RWPE1 (cell line): ENCODE data around the gene OR10H5.
"Not testable (repeated sequence)": the region's sequence is repeated elsewhere in the genome, so short reads cannot be mapped to it uniquely, and the experiment has no call there.

ENCODE experiments used
- CTCF ChIA-PET: fragments of 350-600 bp; sonication (Branson Sonifier 250); formaldehyde crosslinking; extraction: SDS; loops from one replicate; lab custom pipeline; 2021; lab: Yijun Ruan, JAX
- POLR2A ChIA-PET: fragments of 400-600 bp; formaldehyde crosslinking; extraction: SDS; loops from one replicate; lab custom pipeline; 2020; ENCODE audit warnings: antibody characterized with exemption; ENCODE audit not compliant: low non-redundant PET; lab: Yijun Ruan, JAX
- DNase-seq: peaks from one replicate; pipeline ENCODE4 v3.0.0; 2012; ENCODE audit warnings: low spot score
- H3K27ac ChIP-seq: fragments of 450-650 bp; 2 replicates; pipeline ENCODE4 v1.5.1; 2017
- CTCF ChIP-seq: fragments of 450-650 bp; conservative IDR thresholded peaks from 2 replicates; pipeline ENCODE4 v1.5.1; 2017; ENCODE audit warnings: low read depth, mild to moderate bottlenecking

OR10H5 gene

GRCh38 chr19:15825753-15826152, 38.3 kb downstream of the OR10H5 start:
- POLR2A ChIA-PET, result interaction anchor here (1.6 kb wide), 1 partner anchor 11 kb away, joined by 4 read pairs; no protein-coding TSS in a partner anchor
- H3K27ac ChIP-seq, result no peak overlapping the region
- TF ChIP-seq CTCF, result no peak
- no peak for DNase-seq
- CTCF ChIA-PET, result interaction anchor here (0.9 kb wide), 1 partner anchor 14 kb away, joined by 4 read pairs; no protein-coding TSS in a partner anchor

DNA sequence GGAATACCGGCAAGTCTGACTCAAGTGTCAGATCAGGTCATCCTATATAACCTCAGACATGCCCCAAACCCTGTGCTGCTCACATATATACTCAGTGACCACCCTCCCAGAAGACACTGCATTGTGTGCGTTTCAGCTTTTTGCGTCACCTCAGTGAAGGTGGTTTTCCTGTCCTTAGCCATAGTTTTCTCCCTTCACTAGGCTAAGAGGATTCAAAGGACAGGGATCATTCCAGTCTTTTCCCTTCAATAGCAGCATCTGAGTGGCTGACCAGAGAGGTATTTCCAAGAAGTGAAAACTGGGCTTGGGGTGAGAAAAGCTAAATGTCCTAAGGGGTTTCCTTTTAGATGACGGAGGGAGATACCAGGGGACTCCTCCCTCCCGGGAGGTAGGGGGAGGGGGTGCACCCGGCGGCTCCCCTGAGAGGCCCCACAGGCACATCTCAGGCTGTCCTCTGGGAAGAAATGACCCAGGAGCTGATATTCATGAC, 40.7 kb downstream of the OR10H5 start:
- H3K27ac ChIP-seq, result no peak overlapping the region
- peak; percentile 48 for DNase-seq
- CTCF ChIA-PET, result no interaction called here
- POLR2A ChIA-PET, result no interaction called here
- TF ChIP-seq CTCF, result no peak

DNA sequence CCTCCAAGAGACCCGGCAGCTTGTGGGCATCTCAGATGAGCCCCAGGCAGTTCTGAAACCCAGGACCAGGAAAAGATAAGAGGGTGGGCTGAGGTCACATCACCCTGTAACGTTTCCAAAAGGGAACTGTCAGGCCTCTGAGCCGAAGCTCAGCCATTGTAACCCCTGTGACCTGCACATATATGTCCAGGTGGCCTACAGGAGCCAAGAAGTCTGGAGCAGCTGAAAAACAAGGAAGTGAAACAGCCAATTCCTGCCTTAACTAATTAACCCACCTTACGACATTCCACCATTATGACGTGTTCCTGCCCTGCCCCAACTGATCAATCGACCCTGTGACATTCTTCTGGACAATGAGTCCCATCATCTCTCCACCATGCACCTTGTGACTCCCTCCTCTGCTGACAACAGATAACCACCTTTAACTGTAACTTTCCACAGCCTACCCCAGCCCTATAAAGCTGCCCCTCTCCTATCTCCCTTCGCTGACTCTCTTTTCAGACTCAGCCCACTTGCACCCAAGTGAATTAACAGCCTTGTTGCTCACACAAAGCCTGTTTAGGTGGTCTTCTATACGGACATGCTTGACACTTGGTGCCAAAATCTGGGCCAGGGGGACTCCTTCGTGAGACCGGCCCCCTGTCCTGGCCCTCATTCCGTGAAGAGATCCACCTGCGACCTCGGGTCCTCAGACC, 41.3 kb downstream of the OR10H5 start:
- CTCF ChIA-PET, H3K27ac ChIP-seq, DNase-seq, POLR2A ChIA-PET: not testable (repeated sequence)

DNA sequence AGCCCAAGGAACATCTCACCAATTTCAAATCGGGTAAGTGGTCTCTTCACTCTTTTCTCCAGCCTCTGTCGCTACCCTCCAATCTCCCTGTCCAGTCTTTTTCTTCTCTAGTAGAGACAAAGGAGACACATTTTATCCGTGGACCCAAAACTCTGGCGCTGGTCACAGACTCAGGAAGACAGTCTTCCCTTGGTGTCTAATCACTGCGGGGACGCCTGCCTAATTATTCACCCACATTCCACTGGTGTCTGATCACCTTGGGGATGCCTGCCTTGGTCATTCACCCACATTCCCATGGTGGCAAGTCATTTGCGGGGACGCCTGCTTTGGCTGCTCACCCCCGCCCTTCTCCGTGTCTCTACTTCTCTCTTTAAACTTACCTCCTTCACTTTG, 41.8 kb downstream of the OR10H5 start:
- ChIA-PET CTCF (no interaction called here), POLR2A (no interaction called here)
- no peak for DNase-seq
- no peak for TF ChIP-seq CTCF
- no peak overlapping the region for H3K27ac ChIP-seq

DNA sequence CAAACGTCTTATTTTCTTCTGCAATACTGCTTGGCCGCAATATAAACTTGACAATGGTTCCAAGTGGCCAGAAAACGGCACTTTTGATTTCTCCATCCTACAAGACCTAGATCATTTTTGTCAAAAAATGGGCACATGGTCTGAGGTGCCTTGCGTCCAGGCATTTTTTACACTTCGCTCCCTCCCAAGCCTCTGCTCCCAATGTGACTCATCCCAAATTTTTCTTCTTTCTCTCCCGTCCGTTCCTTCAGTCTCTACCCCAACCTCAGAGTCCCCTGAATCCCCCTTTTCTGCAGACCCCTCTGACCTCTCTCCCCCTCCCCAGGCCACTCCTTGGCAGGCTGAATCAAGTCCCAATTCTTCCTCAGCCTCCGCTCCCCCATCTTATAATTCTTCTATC, 42.3 kb downstream of the OR10H5 start:
- H3K27ac ChIP-seq, result no peak overlapping the region
- no peak for DNase-seq
- TF ChIP-seq CTCF, result no peak
- CTCF ChIA-PET, result no interaction called here
- POLR2A ChIA-PET, result no interaction called here

GRCh38 chr19:15831626-15832025, 44.2 kb downstream of the OR10H5 start:
- no peak for TF ChIP-seq CTCF
- H3K27ac ChIP-seq, result no peak overlapping the region
- ChIA-PET POLR2A (no interaction called here), CTCF (no interaction called here)
- no peak for DNase-seq

- H3K27ac ChIP-seq, CTCF ChIA-PET, DNase-seq: not testable (repeated sequence)
- POLR2A ChIA-PET, result interaction anchor here (0.6 kb wide), 1 partner anchor 10 kb away, joined by 8 read pairs; no protein-coding TSS in a partner anchor
Observed at GRCh38 chr19:15834232-15834631, 46.8 kb downstream of the OR10H5 start.

DNA sequence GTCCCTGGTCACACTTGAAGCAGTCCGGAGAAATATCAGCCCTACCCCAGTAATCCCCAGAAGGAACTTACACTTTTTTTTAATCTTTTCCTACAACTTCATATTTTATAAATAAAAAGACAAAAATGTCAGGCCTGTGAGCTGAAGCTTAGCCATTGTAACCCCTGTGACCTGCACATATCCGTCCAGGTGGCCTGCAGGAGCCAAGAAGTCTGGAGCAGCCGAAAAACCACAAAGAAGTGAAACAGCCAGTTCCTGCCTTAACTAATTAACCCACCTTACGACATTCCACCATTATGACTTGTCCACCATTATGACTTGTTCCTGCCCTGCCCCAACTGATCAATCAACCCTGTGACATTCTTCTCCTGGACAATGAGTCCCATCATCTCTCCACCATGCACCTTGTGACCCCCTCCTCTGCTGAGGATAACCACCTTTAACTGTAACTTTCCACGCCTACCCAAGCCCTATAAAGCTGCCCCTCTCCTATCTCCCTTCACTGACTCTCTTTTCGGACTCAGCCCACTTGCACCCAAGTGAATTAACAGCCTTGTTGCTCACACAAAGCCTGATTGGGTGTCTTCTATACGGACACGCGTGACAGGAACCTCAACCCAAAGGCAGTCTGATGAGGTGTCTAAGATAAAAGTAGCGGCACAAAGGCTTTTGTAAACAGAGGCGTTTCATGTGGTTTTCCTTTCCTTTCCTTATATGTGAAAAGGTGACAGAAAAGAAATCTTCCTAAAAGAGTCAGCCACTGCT, 48.3 kb downstream of the OR10H5 start:
- H3K27ac ChIP-seq, result peak overlapping the region; percentile 99
- POLR2A ChIA-PET, result interaction anchor here (0.9 kb wide), 1 partner anchor 34 kb away, joined by 3 read pairs; no protein-coding TSS in a partner anchor
- CTCF ChIA-PET, result interaction anchor here (0.6 kb wide), 1 partner anchor 34 kb away, joined by 3 read pairs; no protein-coding TSS in a partner anchor
- not testable (repeated sequence) for DNase-seq
